ENCODE results near the gene C2orf76. TPM values are rescaled to one million over a fixed set of nuclear protein-coding genes. Genes with fewer than 3 reads are reported as not detected.

C2orf76 gene
- total RNA-seq, 1 experiment from 2014 or later: 10.2 TPM

DNA sequence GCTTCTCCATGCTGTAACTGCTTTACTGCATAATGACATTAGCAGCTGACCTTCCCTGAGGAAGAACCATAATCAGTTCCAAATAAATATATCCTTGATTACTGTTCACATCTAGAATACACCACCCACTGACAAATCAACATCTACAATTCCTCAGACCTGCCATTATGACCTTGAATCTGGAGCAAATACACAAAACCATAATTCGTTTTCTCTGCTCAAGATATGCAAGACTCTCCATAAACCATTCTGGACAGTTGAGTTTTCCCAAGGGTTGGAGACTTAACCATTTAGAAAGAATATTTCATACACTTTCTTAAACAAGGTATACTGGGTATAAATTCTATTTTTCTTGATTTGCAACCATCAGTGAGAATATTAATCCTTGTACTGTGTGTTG lies 11.8 kb downstream of the C2orf76 start:
- no peaks in the 10 kb centered on the region for H3K27me3 ChIP-seq (ENCODE audit: low read length)
- H3K9ac ChIP-seq (ENCODE audit: low read length): no peak overlapping the region
- no peaks in the 10 kb centered on the region for H4K20me1 ChIP-seq (ENCODE audit: low read length)
- POLR2A ChIA-PET (ENCODE audit: unreplicated experiment): no interaction called here
- H3K79me2 ChIP-seq (ENCODE audit: low read length): no peaks in the 10 kb centered on the region
- H3K36me3 ChIP-seq (ENCODE audit: low read depth, low read length): no peaks in the 10 kb centered on the region
- intact Hi-C loops (cut with micrococcal nuclease): no loop called here
- TF ChIP-seq, protein P1, sequence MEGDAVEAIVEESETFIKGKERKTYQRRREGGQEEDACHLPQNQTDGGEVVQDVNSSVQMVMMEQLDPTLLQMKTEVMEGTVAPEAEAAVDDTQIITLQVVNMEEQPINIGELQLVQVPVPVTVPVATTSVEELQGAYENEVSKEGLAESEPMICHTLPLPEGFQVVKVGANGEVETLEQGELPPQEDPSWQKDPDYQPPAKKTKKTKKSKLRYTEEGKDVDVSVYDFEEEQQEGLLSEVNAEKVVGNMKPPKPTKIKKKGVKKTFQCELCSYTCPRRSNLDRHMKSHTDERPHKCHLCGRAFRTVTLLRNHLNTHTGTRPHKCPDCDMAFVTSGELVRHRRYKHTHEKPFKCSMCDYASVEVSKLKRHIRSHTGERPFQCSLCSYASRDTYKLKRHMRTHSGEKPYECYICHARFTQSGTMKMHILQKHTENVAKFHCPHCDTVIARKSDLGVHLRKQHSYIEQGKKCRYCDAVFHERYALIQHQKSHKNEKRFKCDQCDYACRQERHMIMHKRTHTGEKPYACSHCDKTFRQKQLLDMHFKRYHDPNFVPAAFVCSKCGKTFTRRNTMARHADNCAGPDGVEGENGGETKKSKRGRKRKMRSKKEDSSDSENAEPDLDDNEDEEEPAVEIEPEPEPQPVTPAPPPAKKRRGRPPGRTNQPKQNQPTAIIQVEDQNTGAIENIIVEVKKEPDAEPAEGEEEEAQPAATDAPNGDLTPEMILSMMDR (conservative IDR thresholded peaks at IDR 0.05; ENCODE audit: low read depth, low read length): no peak
- TF ChIP-seq EZH2 (IDR thresholded peaks at IDR 0.05; ENCODE audit: low read length, unreplicated experiment) (no peak), EZH2phosphoT487 (IDR thresholded peaks at IDR 0.05; ENCODE audit: borderline replicate concordance, low read length) (no peak)
- no peak for ATAC-seq
- H3K4me1 ChIP-seq (ENCODE audit: insufficient read depth, low read length): no peaks in the 10 kb centered on the region
- H3F3A ChIP-seq (ENCODE audit: low read length, unreplicated experiment): no peaks in the 10 kb centered on the region
- no peaks in the 10 kb centered on the region for H3K9me2 ChIP-seq (replicated peaks; ENCODE audit: low read length)
- CTCF ChIA-PET: no interaction called here
- H3K4me2 ChIP-seq (ENCODE audit: low read length): no peak overlapping the region
- BruUV-seq (replicated peaks): no TSS peak
- no peak overlapping the region for H3K27ac ChIP-seq (ENCODE audit: low read length)
- no peak overlapping the region for H3K4me3 ChIP-seq (ENCODE audit: low read length)
- no peak overlapping the region for H2AFZ ChIP-seq (ENCODE audit: low read length)
- no peak for DNase-seq
- no peaks in the 10 kb centered on the region for H3K9me3 ChIP-seq (ENCODE audit: low read length)

DNA sequence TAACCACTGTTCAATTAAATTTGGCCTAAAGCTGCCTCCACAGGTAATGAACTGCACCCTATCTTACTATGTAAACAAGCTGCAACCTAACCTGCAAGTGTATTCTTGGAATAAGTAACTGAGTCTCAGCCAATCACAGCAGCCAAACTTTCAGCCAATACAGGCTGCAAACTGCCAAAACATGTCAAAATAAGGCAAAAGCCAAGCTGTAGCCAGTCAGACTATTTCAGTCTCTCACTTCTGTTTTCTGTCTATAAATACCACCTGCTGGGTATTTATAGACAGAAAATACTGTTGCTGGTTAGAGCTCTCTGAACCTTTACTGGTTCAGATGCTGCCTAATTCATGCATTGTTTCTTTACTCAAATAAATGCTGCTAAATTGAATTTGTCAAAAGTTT lies 14.3 kb downstream of the C2orf76 start:
- no peaks in the 10 kb centered on the region for H3K4me1 ChIP-seq (ENCODE audit: insufficient read depth, low read length)
- no peak overlapping the region for H2AFZ ChIP-seq (ENCODE audit: low read length)
- no peaks in the 10 kb centered on the region for H3K9me3 ChIP-seq (ENCODE audit: low read length)
- no peaks in the 10 kb centered on the region for H3K9me2 ChIP-seq (replicated peaks; ENCODE audit: low read length)
- TF ChIP-seq EZH2phosphoT487 (IDR thresholded peaks at IDR 0.05; ENCODE audit: borderline replicate concordance, low read length): no peak
- TF ChIP-seq EZH2 (IDR thresholded peaks at IDR 0.05; ENCODE audit: low read length, unreplicated experiment): no peak
- TF ChIP-seq, protein P1 (conservative IDR thresholded peaks at IDR 0.05; ENCODE audit: low read depth, low read length): no peak
- no peak overlapping the region for H3K4me2 ChIP-seq (ENCODE audit: low read length)
- intact Hi-C loops (cut with micrococcal nuclease): no loop called here
- no peaks in the 10 kb centered on the region for H3K27me3 ChIP-seq (ENCODE audit: low read length)
- BruUV-seq (replicated peaks): no TSS peak
- no peak overlapping the region for H3K27ac ChIP-seq (ENCODE audit: low read length)
- H3F3A ChIP-seq (ENCODE audit: low read length, unreplicated experiment): no peaks in the 10 kb centered on the region
- no peaks in the 10 kb centered on the region for H3K79me2 ChIP-seq (ENCODE audit: low read length)
- H3K9ac ChIP-seq (ENCODE audit: low read length): no peak overlapping the region
- no peak overlapping the region for H3K4me3 ChIP-seq (ENCODE audit: low read length)
- POLR2A ChIA-PET (ENCODE audit: unreplicated experiment): interaction anchor here (0.5 kb wide), 1 partner anchor 215 kb away, joined by 3 read pairs; no protein-coding TSS in a partner anchor
- ATAC-seq (no peak; the same call in 1 of the 2 replicates), DNase-seq (peak; percentile 28)
- H4K20me1 ChIP-seq (ENCODE audit: low read length): no peaks in the 10 kb centered on the region
- CTCF ChIA-PET: no interaction called here
- H3K36me3 ChIP-seq (ENCODE audit: low read depth, low read length): no peaks in the 10 kb centered on the region

DNA sequence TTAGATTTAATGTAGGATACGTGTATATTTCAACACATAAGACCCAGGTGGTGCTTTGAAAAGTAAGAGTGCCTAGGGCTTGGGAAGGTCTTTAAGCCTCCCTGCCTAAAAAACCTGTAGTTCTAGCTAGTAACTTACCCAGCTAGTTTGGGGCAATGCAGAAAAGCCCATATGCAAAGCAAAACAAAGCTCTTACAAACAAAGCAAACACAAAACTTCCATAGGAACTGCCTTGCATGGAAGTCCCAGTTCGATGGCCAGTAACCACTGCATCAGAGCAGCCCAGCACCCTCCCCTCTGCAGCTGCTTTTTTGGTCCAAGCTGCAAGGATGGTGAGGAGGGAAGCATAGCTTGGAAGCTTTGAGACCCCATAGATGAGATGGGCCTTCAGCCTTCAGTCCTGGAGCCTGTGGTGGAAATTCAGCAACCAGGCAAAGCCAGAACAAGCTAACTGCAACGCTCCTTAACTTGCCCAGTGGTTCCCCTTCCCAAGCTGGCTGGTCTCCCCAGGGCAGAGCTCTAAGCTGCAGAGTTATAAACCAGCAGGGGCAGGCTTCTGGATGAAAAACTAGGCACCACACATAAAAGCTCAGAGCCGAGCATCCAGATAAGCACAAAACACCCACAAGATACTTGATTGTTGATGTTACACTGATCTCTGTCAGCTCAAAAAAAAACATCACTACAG lies 16.2 kb downstream of the C2orf76 start:
- POLR2A ChIA-PET (ENCODE audit: unreplicated experiment): no interaction called here
- BruUV-seq (replicated peaks): no TSS peak
- Histone ChIP-seq H3K79me2 (ENCODE audit: low read length) (no peaks in the 10 kb centered on the region), H3K9ac (ENCODE audit: low read length) (no peak overlapping the region), H3K4me2 (ENCODE audit: low read length) (no peak overlapping the region), H3K4me3 (ENCODE audit: low read length) (no peak overlapping the region), H3K9me2 (replicated peaks; ENCODE audit: low read length) (no peaks in the 10 kb centered on the region), H3K36me3 (ENCODE audit: low read depth, low read length) (no peaks in the 10 kb centered on the region), H3K27ac (ENCODE audit: low read length) (no peak overlapping the region), H3K9me3 (ENCODE audit: low read length) (no peaks in the 10 kb centered on the region), H4K20me1 (ENCODE audit: low read length) (no peaks in the 10 kb centered on the region), H2AFZ (ENCODE audit: low read length) (no peak overlapping the region), H3K27me3 (ENCODE audit: low read length) (no peaks in the 10 kb centered on the region), H3F3A (ENCODE audit: low read length, unreplicated experiment) (no peaks in the 10 kb centered on the region), H3K4me1 (ENCODE audit: insufficient read depth, low read length) (no peaks in the 10 kb centered on the region)
- ATAC-seq (no peak), DNase-seq (no peak)
- intact Hi-C loops (cut with micrococcal nuclease): no loop called here
- TF ChIP-seq EZH2phosphoT487 (IDR thresholded peaks at IDR 0.05; ENCODE audit: borderline replicate concordance, low read length): no peak
- CTCF ChIA-PET: no interaction called here

Data from PC-3 (cell line).